Posterior vena cava (tissue), 2 donors: ENCODE results near the gene KCNQ5. TPM values are rescaled to one million over a fixed set of nuclear protein-coding genes. Genes with fewer than 3 reads are reported as not detected.

Experiments used
- DNase-seq: peaks from one replicate; pipeline ENCODE4 v3.0.0-alpha.2; 2020; ENCODE audit warnings: low spot score
- intact Hi-C, 2 donors: fragments of 100-400 bp; cut with DNase I; formaldehyde crosslinking; loops; one replicate each; pipeline versions ENCODE4 v1.14.1 to v1.14.2; 2022 to 2023
- total RNA-seq, 2 donors: library from RNA; stranded (reverse); fragmentation: NEBNext Ultra II Directional; extraction: Animal tissue kit (Norgen Biotek cat#: 25700); gene quantifications; one replicate each; pipeline ENCODE4 v1.2.1, GENCODE V29; 2021
- donor health status: DM: yes; HTN: yes; CAD: no.
- donor health status: DM: yes; HTN: yes; CAD: no.

KCNQ5 gene
- total RNA-seq, 2 donors from 2014 or later, result 1.3 to 4.0 TPM

- DNase-seq, result no peak
- intact Hi-C loops, result no loop called here
These were observed 381.4 kb downstream of the KCNQ5 start for GRCh38 chr6:73003302-73003701.

DNA sequence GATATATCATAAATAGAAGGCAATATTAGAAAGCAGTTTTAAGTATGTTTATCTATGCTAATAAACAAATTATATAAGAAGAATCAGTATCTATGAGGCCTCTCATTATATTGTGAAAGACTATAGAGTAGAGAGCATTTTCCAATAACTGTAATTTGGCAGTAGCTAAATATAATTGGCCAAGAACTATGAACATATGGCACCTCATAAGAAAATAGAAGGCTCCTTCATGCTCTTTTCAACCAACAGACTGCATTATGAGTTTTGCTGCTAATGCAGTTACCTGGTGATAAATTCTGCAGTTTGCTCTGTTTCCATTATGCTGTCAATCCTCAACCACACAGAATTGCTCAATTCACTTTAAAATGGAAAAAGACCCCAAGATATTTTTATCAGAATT is 382.4 kb downstream of the KCNQ5 start:
- intact Hi-C loops, result no loop called here
- no peak for DNase-seq

DNA sequence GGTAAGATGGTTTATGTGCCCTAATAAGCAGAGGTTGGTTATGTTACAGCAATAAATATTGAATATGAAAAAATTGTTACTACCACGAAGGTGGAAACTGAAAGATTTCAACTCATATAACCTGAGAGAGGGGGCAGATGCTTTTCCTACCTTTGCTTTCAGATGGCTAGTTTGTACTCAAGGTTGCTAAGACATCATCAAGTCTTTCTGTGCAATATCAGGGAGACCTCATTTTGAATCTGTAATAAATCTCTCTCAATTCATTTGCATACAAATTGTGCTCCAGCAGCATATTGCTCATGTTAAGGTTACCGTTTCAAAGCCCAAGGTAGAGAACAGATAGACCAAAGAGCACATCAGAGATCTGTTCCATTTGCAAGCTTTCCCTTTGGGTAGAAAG is 383.0 kb downstream of the KCNQ5 start:
- intact Hi-C loops, result no loop called here
- no peak for DNase-seq

DNA sequence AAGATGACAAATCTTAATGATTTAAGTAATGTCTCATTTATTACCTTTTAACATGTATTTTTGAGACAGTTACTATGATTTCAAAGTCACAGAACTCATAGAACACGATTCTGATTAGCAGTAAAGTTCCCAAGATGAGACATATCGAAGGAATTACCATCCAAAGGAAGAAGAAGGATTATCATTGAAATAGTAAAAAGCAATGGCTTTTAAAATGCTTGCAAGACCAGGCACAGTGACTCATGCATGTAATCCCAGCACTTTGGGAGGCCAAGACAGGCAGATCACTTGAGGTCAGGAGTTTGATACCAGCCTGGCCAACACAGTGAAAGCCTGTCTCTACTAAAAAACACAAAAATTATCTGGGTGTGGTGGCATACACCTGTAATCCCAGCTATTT is 384.3 kb downstream of the KCNQ5 start:
- intact Hi-C loops, result no loop called here

GRCh38 chr6:73011945-73012344 is 390.1 kb downstream of the KCNQ5 start:
- intact Hi-C loops, result no loop called here

More for the DNA sequence above, 384.3 kb downstream of the KCNQ5 start:
- no peak for DNase-seq

DNA sequence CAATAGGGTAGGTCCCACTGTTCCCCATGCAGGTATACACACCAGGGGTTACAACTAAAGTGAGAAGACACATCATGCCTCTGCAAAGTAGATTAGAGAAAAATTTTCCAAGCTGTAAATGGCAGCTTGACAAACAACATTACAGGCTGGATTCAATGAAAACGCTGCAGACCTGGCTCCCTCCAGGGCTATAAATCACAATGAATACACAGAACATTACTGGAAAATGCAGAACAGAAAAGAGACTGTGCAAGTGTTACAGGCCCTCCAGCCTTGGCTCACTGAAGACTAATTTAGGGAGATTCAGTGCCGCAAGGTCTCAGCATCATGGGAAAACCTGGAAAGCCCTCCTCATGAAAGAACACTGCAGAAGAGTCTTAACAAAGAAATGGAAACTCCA is 395.6 kb downstream of the KCNQ5 start:
- intact Hi-C loops, result loop anchor here in 1 of 2 donors (5.0 kb wide), 1 partner anchor 1105 kb away; no protein-coding TSS in a partner anchor
- DNase-seq, result no peak

More at GRCh38 chr6:73011945-73012344, 390.1 kb downstream of the KCNQ5 start:
- DNase-seq, result no peak

- DNase-seq, result no peak
- intact Hi-C loops, result no loop called here
These were observed 402.7 kb downstream of the KCNQ5 start for GRCh38 chr6:73024598-73024997.

DNA sequence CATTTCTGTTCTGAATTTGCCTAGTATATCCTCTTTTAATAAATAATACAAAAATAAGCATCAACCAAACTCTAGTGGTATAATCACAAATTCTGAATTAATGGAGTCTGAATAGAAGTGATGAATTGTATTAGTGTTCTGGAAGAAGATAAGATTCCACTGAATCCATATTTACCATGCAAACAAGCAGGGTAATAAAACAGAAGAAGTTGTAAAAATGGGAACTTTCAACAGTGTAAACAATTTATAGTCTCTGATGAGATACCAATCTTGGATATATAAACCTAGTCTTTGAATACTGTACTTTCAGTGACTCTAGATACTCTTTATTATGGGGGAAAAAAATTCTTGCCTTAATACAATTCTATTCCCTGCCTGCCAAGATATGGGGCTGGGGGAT is 405.8 kb downstream of the KCNQ5 start:
- intact Hi-C loops, result no loop called here

DNA sequence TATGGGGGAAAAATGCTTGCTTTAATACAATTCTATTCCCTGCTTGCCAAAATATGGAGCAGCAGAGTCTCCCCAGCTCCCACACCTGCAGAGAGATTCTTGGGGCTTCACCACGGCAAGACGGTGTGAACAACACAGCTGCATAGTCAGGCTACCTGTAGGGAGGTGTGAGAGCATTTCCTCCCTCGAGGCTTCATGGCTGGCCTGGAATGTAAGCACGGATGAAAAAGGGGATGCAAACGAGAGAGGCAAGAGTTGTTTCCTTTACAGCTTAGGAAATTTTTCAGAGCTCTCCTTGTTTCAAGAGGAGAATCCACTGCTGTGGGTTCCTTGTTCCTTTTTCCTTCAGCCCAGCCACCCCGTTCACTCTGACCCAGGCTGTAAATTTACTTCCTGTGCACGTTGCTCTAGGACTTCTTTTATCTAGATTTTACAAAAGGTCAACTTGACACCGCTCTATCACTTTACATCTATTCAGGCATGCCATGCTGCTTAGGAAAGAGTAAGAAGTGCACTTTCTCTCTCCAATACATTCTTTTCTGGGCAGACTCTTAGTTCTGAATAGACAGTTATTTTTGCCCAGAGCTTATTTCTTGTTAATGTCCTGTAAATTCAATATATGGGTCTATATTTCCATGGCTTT is 406.4 kb downstream of the KCNQ5 start:
- no peak for DNase-seq
- intact Hi-C loops, result no loop called here

More for the DNA sequence above, 405.8 kb downstream of the KCNQ5 start:
- no peak for DNase-seq

DNA sequence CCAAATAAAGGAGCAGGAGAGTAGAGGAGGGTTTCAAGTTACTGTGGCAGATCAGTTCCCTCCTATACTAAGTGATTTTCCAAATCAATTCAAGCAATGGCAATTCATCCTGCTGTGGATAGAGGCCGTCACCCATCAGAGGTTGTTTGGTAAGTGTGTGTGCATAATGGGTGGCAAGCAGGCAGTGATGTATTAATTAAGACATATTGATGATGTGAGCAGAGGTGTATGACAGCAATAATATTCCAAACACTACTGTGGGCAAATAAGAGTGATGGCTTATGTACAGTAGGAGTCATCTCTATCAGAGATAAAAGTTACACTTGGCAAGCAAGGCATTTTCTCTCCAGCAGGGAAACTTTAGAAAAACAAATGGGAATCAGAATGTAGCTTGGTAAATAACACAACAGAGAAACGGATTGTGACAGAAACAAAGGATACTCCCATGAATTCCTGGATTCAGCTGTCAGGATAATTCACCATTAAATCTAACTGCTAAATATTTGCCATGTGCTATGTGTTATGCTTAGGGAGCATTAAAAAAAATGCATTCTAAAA is 407.1 kb downstream of the KCNQ5 start:
- intact Hi-C loops, result no loop called here
- no peak for DNase-seq

DNA sequence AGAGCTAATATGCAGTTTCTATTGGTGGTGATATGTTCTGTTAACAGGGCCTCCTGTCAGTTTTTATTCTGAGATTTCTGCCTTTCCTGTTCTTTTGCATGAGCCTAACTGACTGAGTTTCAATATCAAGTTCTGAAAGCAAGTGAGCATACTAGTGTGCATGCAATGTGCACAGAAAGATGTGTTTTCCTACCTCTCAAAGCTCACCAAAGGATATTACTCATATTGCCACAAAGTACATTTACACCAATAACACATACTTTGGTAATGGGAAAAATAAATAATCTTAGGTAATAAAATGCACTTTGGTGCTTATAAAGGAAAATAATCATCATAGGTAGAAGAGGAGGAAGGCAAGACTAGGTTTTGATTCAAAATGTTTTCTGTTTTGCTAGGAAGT is 408.4 kb downstream of the KCNQ5 start:
- no peak for DNase-seq
- intact Hi-C loops, result no loop called here

DNA sequence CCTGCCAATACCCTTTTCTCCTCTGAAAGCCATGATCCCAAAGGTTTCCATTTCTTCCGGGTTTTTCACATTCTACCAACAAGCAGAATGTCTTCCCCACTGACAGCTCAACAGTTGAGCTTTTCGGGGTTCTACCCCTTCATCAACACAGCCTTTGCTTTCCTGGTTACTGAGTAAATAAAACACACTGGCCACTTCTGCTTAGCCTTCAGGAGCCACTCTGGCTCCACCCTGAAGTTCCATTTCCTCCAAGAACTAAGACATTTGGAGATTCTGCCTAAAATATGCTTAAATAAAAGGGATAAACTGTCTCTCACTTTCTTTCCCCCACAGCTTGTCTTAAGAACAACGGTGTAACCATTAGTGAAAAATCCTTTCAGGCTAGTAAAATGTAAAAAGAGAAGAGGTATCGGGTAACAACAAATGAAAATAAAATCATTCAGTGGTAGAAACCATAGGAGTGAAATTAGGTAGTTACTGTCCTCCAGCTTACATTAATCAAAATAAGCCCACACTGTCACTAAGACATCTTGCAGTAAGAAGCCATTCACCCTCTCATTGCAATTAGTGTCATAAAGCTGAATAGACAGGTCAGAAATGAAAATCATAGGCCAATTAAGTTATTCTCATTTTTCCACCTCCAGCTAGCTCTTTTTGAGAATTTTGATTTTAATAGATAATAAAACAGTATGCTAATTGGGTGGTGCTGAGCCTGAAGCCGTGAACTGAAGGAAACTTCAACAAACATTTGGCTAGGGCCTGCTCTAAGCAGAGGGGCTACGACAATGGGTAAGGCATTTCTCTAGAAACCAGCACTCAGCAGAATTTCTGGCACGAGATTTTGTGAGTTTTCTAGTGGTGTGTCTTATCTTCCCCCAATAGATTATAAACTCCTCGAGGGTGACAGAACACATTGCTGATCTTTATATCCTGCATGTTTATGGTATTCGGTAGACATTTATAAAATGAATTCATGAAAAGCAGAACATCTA is 409.2 kb downstream of the KCNQ5 start:
- intact Hi-C loops, result no loop called here
- DNase-seq, result no peak

- intact Hi-C loops, result no loop called here
- DNase-seq, result no peak
These were observed 410.7 kb downstream of the KCNQ5 start for GRCh38 chr6:73032586-73032985.

DNA sequence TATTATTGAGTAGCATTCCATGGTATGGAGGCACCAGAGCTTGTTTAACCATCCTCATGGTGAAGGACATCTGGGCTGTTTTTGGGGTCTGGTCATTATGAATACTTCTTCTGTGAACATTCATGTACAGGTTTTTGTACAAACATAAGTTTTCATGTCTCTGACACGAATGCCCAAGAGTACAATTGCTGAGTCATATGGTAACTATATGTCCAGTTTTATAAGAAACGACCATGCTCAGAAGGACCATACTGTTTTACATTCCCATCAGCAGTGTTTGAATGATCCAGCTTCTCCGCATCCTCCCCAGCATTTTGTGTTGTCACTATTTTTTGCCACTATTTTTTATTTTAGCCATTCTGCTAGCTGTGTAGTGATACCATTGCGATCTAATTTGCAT is 414.8 kb downstream of the KCNQ5 start:
- intact Hi-C loops, result no loop called here
- DNase-seq, result no peak

GRCh38 chr6:73041051-73041450 is 419.2 kb downstream of the KCNQ5 start:
- no peak for DNase-seq
- intact Hi-C loops, result no loop called here

DNA sequence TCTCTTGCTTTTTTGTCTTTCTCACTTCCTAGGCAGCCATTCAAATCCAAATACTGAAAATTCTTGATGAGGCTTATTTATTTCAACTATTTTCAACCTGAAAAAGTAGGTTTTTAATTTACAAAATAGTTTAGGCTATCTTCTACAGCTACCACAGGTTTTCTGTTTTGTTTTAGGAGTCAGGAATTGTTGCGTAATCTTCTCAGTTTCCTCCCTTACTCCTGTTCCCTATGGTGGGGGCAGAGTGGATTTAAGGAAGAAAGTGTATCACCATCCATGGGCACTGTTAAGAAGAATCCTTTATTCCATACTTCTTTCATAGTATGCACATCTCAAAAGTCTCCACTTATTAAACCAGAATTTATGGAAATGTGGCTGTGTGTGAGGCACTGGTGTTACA is 421.0 kb downstream of the KCNQ5 start:
- intact Hi-C loops, result no loop called here
- DNase-seq, result no peak

DNA sequence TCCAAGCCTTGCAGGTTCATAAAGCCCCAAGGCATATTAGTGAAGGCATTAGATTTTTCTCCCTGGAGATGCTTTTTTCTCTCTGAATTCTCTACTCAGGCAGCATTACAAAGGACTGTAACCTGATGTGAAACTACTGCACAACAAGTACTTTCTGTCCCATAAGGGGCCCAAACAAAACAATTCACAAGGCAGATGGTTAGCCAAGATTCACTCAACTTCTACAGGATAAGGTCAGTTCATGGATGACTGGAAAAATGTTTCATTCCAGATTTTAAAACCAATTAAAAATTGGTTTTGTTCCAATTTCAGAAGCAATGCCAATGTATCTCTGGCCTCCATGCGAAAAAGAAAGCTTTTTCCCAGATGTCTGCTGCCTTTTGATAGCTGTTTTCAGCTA is 421.6 kb downstream of the KCNQ5 start:
- intact Hi-C loops, result no loop called here
- DNase-seq, result no peak

- no peak for DNase-seq
- intact Hi-C loops, result no loop called here
These were observed 423.7 kb downstream of the KCNQ5 start for GRCh38 chr6:73045609-73046008.

DNA sequence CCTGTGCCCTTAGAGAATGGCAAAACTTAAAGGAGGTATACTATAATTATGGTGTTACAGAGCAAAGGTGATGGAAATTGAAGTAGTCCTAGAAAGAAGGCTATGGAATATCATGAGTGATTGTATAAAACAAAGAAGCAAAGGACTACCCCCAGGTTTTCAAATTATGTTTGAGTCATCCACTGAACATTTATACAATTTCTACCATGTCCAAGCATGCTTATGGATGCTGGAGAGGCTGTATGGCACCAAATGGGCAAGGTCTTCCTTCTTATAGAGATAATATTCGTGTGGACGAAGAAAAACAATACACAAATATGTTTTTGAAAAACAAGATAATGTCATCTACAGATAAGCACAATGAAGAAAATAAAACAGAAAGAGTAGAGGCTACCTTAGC is 425.9 kb downstream of the KCNQ5 start:
- DNase-seq, result no peak
- intact Hi-C loops, result no loop called here

DNA sequence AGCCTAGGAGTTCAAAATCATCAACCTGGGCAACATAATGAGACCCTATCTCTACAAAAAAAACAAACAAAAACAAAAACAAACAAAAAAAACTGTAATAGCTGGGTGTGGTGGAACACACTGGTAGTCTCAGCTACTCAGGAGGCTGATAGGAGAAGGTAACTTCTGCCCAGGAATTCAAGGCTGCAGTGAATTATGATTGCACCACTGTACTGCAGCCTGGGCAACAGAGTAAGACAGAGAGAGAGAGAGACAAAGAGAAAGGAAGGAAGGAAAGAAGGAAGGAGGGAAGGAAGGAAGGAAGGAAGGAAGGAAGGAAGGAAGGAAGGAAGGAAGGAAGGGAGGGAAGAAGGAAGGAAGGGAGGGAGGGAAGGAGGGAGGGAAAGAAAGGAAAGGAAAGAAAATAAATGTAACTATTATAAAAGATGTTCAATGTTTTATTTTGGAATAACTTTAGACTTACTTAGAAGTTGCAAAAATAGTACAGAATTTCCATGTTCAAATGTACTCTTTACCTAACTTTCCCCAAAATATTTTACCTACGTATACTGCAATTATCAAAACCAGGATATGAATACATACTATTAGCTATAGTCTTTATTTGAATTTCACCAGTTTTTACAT is 428.2 kb downstream of the KCNQ5 start:
- DNase-seq, result no peak
- intact Hi-C loops, result no loop called here
